ENCODE results near the gene WDR45B.

The WDR45B gene

DNA sequence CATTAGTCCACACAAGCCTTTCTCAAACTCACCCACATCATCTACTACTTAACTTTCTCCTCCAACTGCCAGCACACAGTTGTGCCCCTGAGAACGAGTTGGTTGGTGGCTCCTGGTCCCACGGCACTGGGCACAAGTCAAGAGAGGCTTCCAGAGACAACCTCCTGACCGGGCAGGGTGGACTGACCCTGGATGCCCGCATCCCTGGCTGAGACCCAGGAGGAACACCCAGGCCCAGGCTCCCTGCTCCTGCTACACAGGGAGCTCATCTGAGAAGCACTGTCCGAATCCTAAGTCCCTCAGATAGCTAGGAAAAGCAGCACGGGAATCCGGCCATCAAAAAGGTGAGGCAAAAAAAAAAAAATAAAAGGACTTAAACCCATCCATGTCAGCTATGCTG lies 29.0 kb downstream of the WDR45B start:
- TF ChIP-seq CREB1 (IDR thresholded peaks at IDR 0.05; ENCODE audit: low read depth), result no peak
- no peak for TF ChIP-seq EP300 (IDR thresholded peaks at IDR 0.05; ENCODE audit: borderline replicate concordance)
- no peak for TF ChIP-seq FOXM1 (IDR thresholded peaks at IDR 0.05; ENCODE audit: borderline replicate concordance, low read depth)
- no peak for TF ChIP-seq ZBTB7A (IDR thresholded peaks at IDR 0.05; ENCODE audit: low read depth)
- TF ChIP-seq NFIC (IDR thresholded peaks at IDR 0.05), result no peak
- TF ChIP-seq TCF12 (IDR thresholded peaks at IDR 0.05; ENCODE audit: low read depth), result no peak
- TF ChIP-seq, protein P1, sequence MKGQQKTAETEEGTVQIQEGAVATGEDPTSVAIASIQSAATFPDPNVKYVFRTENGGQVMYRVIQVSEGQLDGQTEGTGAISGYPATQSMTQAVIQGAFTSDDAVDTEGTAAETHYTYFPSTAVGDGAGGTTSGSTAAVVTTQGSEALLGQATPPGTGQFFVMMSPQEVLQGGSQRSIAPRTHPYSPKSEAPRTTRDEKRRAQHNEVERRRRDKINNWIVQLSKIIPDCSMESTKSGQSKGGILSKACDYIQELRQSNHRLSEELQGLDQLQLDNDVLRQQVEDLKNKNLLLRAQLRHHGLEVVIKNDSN (IDR thresholded peaks at IDR 0.05), result no peak
- TF ChIP-seq YY1 (IDR thresholded peaks at IDR 0.05; ENCODE audit: low read depth), result no peak
- TF ChIP-seq CEBPB (IDR thresholded peaks at IDR 0.05), result no peak
- TF ChIP-seq TAF1 (IDR thresholded peaks at IDR 0.05; ENCODE audit: low read depth), result no peak
- TF ChIP-seq RAD21 (IDR thresholded peaks at IDR 0.05; ENCODE audit: low read depth), result no peak
- TF ChIP-seq, protein P2, sequence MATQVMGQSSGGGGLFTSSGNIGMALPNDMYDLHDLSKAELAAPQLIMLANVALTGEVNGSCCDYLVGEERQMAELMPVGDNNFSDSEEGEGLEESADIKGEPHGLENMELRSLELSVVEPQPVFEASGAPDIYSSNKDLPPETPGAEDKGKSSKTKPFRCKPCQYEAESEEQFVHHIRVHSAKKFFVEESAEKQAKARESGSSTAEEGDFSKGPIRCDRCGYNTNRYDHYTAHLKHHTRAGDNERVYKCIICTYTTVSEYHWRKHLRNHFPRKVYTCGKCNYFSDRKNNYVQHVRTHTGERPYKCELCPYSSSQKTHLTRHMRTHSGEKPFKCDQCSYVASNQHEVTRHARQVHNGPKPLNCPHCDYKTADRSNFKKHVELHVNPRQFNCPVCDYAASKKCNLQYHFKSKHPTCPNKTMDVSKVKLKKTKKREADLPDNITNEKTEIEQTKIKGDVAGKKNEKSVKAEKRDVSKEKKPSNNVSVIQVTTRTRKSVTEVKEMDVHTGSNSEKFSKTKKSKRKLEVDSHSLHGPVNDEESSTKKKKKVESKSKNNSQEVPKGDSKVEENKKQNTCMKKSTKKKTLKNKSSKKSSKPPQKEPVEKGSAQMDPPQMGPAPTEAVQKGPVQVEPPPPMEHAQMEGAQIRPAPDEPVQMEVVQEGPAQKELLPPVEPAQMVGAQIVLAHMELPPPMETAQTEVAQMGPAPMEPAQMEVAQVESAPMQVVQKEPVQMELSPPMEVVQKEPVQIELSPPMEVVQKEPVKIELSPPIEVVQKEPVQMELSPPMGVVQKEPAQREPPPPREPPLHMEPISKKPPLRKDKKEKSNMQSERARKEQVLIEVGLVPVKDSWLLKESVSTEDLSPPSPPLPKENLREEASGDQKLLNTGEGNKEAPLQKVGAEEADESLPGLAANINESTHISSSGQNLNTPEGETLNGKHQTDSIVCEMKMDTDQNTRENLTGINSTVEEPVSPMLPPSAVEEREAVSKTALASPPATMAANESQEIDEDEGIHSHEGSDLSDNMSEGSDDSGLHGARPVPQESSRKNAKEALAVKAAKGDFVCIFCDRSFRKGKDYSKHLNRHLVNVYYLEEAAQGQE (IDR thresholded peaks at IDR 0.05; ENCODE audit: low read depth), result no peak
- TF ChIP-seq, protein P3, sequence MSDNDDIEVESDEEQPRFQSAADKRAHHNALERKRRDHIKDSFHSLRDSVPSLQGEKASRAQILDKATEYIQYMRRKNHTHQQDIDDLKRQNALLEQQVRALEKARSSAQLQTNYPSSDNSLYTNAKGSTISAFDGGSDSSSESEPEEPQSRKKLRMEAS (IDR thresholded peaks at IDR 0.05), result no peak
- TF ChIP-seq EGR1 (IDR thresholded peaks at IDR 0.05), result no peak

DNA sequence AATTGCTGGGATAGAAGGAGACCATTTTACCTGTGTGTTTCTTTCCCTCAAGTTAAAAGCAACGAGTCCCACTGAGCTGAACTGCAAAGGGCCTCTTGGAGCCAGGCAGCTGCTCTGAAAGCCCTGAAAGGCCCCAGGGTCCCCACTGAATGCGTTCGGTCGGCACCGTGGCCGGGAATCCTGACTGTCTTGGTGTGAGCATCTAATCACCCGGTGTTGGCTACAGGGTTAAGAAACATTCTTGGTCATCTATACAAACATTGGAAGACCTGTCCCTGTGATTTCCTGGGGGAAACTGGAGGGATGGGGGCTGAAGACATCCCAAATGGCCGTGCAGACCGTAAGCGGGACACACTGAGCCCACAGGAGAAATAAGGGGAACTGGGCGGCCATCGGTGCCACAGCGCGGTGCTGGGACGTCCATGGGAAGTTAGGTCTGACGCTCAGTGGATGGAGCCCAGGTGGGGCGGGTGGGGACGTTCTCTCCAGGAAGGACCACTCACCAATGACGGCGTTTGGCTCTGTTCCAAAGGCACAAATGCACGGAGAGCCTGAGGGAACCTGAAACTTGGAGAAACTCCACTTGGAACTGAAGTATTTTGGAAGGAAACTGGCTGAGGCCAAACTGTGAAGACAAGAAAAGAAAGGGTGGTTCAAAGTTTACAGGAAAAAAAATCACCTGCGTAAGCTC lies 32.1 kb downstream of the WDR45B start:
- TF ChIP-seq NFIC (IDR thresholded peaks at IDR 0.05), result 0 out of 2 replicates have a peak, but pooled peaks have one; percentile 19
- TF ChIP-seq CREB1 (IDR thresholded peaks at IDR 0.05; ENCODE audit: low read depth), result no peak

DNA sequence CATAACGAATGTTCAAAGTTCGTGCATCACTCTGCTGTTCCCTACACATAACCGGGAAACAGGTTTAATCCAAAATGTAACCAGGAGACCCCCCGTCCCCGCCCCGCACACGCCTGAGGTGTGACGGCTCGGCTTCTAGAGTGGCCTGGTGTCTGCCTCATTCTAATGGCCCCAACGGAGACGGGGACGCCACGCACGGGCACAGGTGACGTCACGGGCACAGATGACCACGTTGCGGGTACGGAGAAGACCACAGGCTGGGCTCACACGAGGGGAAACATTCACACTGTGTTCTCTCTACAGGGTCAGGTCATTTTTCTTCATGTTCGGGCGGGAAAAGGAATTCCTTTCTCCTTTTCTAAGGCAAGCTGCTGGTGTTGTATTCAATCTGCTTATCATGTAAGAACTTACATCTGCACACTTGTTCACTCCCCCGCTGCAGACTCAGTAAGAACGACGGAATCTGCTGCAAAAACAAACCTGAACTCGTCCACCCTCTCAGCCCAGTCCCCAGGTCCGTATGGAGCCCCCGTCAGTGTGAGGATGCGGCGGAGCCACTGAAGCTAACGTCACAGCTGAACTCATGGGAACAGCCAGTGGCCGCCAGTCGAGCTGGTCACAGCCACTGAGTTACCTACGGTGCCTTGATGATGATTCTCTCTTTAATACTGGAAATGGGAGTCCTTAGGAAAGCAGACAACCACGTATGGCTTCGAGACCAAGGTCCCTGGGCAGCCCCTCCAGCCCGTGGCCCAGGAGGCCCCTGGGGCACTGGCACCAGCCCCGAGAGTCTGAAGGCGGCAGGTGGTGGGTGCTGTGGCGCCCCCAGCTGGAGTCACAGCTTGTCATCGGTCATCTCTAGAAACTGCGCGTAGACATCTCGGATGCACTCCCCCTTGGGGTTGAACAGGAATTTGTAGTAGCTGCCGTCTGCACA lies 32.9 kb downstream of the WDR45B start:
- TF ChIP-seq TCF12 (IDR thresholded peaks at IDR 0.05; ENCODE audit: low read depth) (no peak), RAD21 (IDR thresholded peaks at IDR 0.05; ENCODE audit: low read depth) (no peak), TAF1 (IDR thresholded peaks at IDR 0.05; ENCODE audit: low read depth) (no peak), NFIC (IDR thresholded peaks at IDR 0.05) (no peak), CREB1 (IDR thresholded peaks at IDR 0.05; ENCODE audit: low read depth) (no peak), FOXM1 (IDR thresholded peaks at IDR 0.05; ENCODE audit: borderline replicate concordance, low read depth) (no peak), TEAD4 (IDR thresholded peaks at IDR 0.05) (no peak), EGR1 (IDR thresholded peaks at IDR 0.05) (no peak), EP300 (IDR thresholded peaks at IDR 0.05; ENCODE audit: borderline replicate concordance) (no peak), ZBTB7A (IDR thresholded peaks at IDR 0.05; ENCODE audit: low read depth) (no peak), YY1 (IDR thresholded peaks at IDR 0.05; ENCODE audit: low read depth) (no peak), CEBPB (IDR thresholded peaks at IDR 0.05) (no peak)
- TF ChIP-seq, protein P1 (IDR thresholded peaks at IDR 0.05), result no peak
- TF ChIP-seq, protein P3 (IDR thresholded peaks at IDR 0.05), result no peak
- TF ChIP-seq, protein P2 (IDR thresholded peaks at IDR 0.05; ENCODE audit: low read depth), result no peak

DNA sequence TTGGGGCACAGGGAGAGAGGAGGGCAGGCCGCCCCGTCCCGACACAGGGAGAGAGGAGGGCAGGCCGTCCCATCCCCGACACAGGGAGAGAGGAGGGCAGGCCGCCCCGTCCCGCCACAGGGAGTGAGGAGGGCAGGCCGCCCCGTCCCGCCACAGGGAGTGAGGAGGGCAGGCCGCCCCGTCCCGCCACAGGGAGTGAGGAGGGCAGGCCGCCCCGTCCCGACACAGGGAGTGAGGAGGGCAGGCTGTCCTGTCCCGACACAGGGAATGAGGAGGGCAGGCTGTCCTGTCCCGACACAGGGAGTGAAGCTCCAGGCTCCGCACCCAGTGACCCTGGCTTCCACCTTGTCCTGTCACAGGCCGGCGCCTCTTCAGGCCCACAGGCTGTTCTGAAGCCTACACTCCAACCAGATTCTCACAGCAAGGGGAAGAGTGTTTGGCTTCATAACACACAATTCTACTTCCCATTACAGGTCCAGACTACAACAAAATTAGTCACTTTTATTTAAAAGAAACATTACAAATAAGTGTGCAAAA lies 34.1 kb downstream of the WDR45B start:
- TF ChIP-seq TAF1 (IDR thresholded peaks at IDR 0.05; ENCODE audit: low read depth), result no peak
- no peak for TF ChIP-seq YY1 (IDR thresholded peaks at IDR 0.05; ENCODE audit: low read depth)
- TF ChIP-seq TCF12 (IDR thresholded peaks at IDR 0.05; ENCODE audit: low read depth), result no peak
- TF ChIP-seq, protein P2 (IDR thresholded peaks at IDR 0.05; ENCODE audit: low read depth), result no peak
- no peak for TF ChIP-seq EGR1 (IDR thresholded peaks at IDR 0.05)
- TF ChIP-seq ZBTB7A (IDR thresholded peaks at IDR 0.05; ENCODE audit: low read depth), result no peak
- TF ChIP-seq, protein P1 (IDR thresholded peaks at IDR 0.05), result no peak
- no peak for TF ChIP-seq NFIC (IDR thresholded peaks at IDR 0.05)
- TF ChIP-seq RAD21 (IDR thresholded peaks at IDR 0.05; ENCODE audit: low read depth), result no peak

All from Ishikawa (cell line).